ENCODE measurements around the gene C8A. TPM values are rescaled to one million over a fixed set of nuclear protein-coding genes. Genes with fewer than 3 reads are reported as not detected.

Gene C8A
- total and polyA plus RNA-seq, 3 donors from 2014 or later: not detected

DNA sequence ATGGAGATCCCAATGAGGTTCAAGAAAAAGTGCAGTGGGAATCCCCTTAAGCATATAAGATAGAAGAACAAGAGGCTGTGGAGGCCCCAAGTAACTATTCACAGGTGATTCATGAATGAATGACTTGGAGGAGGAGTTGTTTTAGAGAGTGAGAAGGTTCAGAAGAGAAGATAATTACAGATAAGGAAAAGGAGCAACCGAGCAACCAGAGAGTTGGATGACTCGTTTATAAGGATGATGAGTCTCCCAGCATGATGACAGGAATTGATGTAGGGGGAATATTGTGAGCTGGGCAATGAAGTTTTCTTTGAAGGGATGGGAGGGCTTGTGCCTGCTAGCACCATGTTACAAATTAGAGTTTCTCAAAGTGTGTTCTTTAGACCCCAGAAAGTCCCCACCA is 9.8 kb downstream of the C8A start:
- intact Hi-C loops (cut with DNase I; ENCODE audit: low total_unique reads): no loop called here
- H3K9me3 ChIP-seq: no peaks in the 10 kb centered on the region
- no peak for TF ChIP-seq POLR2A (IDR thresholded peaks at IDR 0.05)
- TF ChIP-seq, protein P1, sequence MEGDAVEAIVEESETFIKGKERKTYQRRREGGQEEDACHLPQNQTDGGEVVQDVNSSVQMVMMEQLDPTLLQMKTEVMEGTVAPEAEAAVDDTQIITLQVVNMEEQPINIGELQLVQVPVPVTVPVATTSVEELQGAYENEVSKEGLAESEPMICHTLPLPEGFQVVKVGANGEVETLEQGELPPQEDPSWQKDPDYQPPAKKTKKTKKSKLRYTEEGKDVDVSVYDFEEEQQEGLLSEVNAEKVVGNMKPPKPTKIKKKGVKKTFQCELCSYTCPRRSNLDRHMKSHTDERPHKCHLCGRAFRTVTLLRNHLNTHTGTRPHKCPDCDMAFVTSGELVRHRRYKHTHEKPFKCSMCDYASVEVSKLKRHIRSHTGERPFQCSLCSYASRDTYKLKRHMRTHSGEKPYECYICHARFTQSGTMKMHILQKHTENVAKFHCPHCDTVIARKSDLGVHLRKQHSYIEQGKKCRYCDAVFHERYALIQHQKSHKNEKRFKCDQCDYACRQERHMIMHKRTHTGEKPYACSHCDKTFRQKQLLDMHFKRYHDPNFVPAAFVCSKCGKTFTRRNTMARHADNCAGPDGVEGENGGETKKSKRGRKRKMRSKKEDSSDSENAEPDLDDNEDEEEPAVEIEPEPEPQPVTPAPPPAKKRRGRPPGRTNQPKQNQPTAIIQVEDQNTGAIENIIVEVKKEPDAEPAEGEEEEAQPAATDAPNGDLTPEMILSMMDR (IDR thresholded peaks at IDR 0.05): no peak
- no peaks in the 10 kb centered on the region for H3K36me3 ChIP-seq (ENCODE audit: low read depth, missing control alignments)
- H3K4me3 ChIP-seq: no peak overlapping the region
- 74 to 91% methylated on average over 2 of the region's 2 CpGs for WGBS, 2 donors
- H3K27ac ChIP-seq: no peak overlapping the region
- no peaks in the 10 kb centered on the region for H3K4me1 ChIP-seq
- no peaks in the 10 kb centered on the region for H3K27me3 ChIP-seq
- no peak for DNase-seq

DNA sequence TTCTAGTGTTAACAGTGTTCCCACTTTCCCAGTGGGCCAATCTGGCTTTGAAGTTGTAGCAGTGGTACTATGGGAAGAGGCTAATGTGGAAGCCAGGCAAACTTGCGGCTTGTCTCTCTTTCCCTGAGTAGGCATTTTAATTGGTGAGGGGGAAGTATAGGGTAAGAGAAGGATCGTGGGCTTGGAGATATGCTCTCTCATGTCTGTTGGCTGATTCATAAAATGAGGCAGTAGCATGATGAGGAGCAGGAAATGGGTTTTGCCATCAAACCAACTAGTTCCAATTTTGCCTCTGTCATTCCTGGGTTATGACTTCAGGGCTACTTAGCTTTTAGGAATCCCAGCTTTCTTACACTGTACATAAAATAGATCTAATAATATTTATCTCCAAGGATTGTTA is 12.1 kb downstream of the C8A start:
- Histone ChIP-seq H3K36me3 (ENCODE audit: low read depth, missing control alignments) (no peaks in the 10 kb centered on the region), H3K4me1 (no peaks in the 10 kb centered on the region), H3K27me3 (no peaks in the 10 kb centered on the region), H3K9me3 (no peaks in the 10 kb centered on the region), H3K4me3 (no peak overlapping the region), H3K27ac (no peak overlapping the region)
- WGBS, 2 donors: 76 to 83% methylated on average over 2 of the region's 2 CpGs
- intact Hi-C loops (cut with DNase I; ENCODE audit: low total_unique reads): no loop called here
- TF ChIP-seq, protein P1 (IDR thresholded peaks at IDR 0.05): no peak
- no peak for TF ChIP-seq POLR2A (IDR thresholded peaks at IDR 0.05)
- no peak for DNase-seq

DNA sequence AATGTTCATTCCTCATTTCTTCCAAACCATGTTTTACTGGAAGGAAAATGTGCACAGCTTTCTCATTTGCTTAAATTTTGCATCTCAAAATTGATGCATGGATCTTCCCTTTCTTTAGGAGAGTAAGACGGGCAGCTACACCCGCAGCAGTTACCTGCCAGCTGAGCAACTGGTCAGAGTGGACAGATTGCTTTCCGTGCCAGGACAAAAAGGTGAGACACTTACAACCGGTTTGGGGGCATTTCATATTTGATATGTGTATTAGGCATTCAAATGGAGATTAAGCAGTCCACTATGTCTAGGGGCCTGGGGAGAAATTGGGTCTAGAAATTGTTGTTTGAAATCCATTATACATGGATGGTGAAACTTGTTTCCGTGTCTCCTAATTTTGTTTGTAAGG is 12.9 kb downstream of the C8A start:
- TF ChIP-seq, protein P1 (IDR thresholded peaks at IDR 0.05): no peak
- TF ChIP-seq POLR2A (IDR thresholded peaks at IDR 0.05): no peak
- no peak for DNase-seq
- no peak overlapping the region for H3K4me3 ChIP-seq
- H3K27me3 ChIP-seq: no peaks in the 10 kb centered on the region
- intact Hi-C loops (cut with DNase I; ENCODE audit: low total_unique reads): no loop called here
- no peak overlapping the region for H3K27ac ChIP-seq
- WGBS, 2 donors: 92 to 96% methylated on average over 5 of the region's 5 CpGs
- no peaks in the 10 kb centered on the region for H3K9me3 ChIP-seq
- H3K36me3 ChIP-seq (ENCODE audit: low read depth, missing control alignments): no peaks in the 10 kb centered on the region
- no peaks in the 10 kb centered on the region for H3K4me1 ChIP-seq

DNA sequence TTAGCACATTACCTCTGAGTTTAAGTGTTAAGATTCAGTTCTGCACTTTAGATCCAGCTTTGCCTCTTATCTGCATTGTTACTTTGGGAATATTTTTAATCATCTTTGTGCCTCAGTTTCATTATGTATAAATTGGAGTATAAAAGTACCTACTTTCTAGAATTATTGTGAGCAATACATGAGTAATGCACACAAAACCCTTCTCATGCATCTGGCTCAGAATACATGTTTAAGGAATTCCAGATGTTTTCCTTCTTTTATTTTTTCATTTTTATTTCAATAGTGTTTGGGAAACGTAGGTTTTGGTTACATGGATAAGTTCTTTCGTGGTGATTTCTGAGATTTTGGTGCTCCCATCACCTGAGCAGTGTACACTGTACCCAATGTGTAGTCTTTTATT is 14.2 kb downstream of the C8A start:
- intact Hi-C loops (cut with DNase I; ENCODE audit: low total_unique reads): no loop called here
- no peaks in the 10 kb centered on the region for H3K27me3 ChIP-seq
- H3K4me1 ChIP-seq: no peaks in the 10 kb centered on the region
- no peak for TF ChIP-seq POLR2A (IDR thresholded peaks at IDR 0.05)
- TF ChIP-seq, protein P1 (IDR thresholded peaks at IDR 0.05): no peak
- no peaks in the 10 kb centered on the region for H3K9me3 ChIP-seq
- no peak overlapping the region for H3K4me3 ChIP-seq
- no peak for DNase-seq
- no peak overlapping the region for H3K27ac ChIP-seq
- WGBS, 2 donors: 79 to 80% methylated on average over 2 of the region's 2 CpGs
- no peaks in the 10 kb centered on the region for H3K36me3 ChIP-seq (ENCODE audit: low read depth, missing control alignments)

DNA sequence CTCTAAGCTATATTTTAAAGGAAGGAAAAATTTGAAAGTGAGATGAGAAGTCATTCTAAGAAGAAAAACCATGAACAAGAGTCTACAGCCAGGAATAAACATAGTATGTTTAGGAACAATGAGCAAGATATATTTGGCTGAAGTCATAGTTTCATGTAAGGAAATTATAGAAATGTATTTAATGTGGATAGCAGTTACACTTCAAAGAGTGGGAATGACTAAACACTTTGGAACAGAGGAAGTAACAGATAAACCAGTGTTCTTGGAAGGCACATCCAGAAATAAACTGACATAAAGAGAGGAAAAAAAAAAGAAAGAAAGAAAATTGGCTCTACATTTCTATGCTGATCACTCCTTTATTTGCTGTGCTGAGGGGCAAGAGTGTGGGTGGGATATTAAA is 18.0 kb downstream of the C8A start:
- TF ChIP-seq POLR2A (IDR thresholded peaks at IDR 0.05): no peak
- TF ChIP-seq, protein P1 (IDR thresholded peaks at IDR 0.05): no peak
- Histone ChIP-seq H3K9me3 (no peaks in the 10 kb centered on the region), H3K27me3 (no peaks in the 10 kb centered on the region), H3K27ac (no peak overlapping the region), H3K36me3 (ENCODE audit: low read depth, missing control alignments) (no peaks in the 10 kb centered on the region), H3K4me1 (no peaks in the 10 kb centered on the region), H3K4me3 (no peak overlapping the region)
- no peak for DNase-seq
- intact Hi-C loops (cut with DNase I; ENCODE audit: low total_unique reads): no loop called here
